Airway epithelial cell (primary cell): ENCODE results near the gene KCTD19. TPM values are rescaled to one million over a fixed set of nuclear protein-coding genes. Genes with fewer than 3 reads are reported as not detected.

ENCODE experiments used
- total RNA-seq: library from RNA; depleted of rRNA; stranded (reverse); fragments of >200 nt; gene quantifications from 2 replicates; pipeline ENCODE4 v1.2.3, GENCODE V29; 2015

Gene KCTD19
- not detected in 2 replicates for total RNA-seq

DNA sequence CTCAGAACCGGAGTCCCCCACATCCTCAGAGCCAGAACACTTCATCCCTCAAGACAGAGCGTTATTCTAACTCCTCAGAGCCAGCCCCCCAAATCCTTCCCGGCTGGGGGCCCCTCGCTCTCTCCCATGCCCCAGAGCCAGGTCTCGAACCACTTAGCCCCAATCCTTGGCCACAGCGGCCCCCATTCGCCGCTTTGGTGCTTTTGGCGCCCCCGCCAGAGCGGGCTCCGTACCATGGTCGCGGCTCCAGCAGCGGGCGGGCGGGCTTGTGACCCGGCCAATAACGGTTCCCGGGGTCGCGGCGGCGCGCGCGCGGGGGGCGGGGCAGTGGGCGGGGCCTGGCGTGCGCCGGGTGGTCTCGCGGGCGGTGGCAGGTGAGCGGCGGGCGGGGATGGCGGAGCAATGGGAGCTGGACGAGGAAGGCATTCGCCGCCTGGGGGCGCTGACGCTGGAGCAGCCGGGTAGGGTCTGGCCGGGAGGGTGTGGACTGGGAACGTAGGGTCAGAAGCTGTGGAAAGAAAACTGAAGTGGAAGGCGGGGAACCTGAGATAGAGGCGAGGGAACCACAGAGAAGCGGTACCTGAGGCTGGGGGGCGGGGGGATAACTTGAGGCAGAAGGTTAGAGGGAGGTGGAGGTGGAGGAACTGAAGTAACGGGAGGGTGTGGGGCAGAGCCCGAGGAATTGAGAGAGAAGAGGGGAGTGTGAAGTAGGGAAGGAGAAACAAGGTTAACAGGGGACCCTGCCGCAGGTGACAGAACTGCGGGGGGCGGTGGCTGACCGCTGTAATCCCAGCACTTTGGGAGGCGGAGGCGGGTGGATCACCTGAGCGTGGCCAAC is at the start of gene KCTD19, which contains the start of gene LRRC36:
TSS of gene KCTD19 (minus strand) at position 270 of the 838 bp plus-strand sequence. CDS start at position 236, 34 bp downstream.
TSS of gene LRRC36 (plus strand) at position 344 of the 838 bp plus-strand sequence. CDS start at position 392, 48 bp downstream.

DNA sequence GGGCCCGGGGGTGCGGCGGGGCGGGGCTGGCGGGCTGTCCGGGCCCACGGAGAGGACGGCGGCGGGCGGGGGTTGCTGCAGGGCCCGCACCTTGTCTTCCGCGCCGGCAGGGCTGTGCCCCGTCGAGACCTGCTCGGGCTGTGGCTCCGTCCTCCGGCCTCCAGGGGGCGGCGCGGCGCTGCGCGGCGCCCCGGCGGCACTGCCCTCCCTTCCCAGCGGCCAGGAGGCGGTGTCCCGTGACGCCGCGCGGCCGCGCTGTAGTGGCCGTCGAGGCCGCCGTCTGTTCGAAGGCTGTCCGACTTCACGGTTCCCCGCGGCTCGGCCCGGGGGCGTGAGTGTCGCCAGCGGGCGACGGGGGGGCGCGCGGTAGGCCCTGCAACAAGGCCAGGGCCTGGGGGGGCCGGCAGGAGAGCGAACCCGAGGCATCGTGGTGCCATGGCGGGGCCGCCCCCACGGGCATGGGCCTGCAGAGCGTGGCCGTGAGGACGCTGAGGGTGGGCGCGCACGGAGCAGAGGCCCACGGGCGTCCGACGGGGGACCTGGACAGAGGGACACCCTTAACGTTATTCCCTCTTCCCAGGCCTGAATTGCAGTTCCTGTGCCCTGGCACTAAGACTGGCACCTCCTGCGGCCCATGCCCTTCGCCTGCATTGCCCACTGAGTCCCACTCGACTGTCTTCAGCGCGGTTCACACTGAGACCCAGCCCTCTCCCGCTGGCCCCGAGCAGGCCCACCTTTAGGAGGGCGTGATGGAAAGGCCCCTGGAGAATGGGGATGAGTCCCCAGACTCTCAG is 47.0 kb downstream of the KCTD19 start, which contains the start of gene PLEKHG4:
TSS of gene PLEKHG4 (plus strand) at position 237 of the 794 bp plus-strand sequence. CDS start at position 750, 513 bp downstream.

DNA sequence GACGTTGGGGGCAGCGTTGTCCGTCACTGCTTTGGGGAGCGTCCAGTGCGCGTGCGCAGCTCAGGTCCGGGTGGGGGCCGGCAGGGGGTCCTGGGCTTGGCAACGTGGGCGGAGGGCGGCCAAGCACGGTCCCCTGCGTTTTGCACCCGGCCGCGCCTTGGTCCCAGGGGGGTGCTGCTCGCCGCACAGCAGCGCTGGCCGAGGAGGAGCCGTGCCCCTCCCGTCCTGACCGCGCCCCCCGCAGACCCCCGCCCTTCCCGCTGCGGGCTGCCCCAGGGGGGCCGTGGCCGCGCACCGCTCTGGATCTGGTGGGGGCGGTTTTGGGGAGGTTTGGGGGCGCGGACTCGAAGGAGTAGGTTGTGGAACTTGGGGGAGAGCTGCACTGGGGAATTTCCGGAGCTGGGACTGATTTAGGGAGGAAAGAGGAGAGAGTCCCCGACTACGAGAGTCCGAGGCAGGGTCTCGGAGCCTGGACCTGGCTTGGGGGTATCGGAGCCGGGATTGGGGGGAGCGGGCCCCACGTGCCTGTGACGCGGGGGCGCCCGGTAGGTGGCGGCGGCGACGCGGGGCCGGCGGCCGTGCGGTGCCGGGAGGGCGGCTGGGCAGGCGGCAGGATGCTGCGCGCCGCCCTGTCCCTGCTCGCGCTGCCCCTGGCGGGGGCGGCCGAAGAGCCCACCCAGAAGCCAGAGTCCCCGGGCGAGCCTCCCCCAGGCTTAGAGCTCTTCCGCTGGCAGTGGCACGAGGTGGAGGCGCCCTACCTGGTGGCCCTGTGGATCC is 78.0 kb downstream of the KCTD19 start, which contains the start of gene SLC9A5:
TSS of gene SLC9A5 (plus strand) at position 579 of the 777 bp plus-strand sequence. CDS start at position 615, 36 bp downstream.

DNA sequence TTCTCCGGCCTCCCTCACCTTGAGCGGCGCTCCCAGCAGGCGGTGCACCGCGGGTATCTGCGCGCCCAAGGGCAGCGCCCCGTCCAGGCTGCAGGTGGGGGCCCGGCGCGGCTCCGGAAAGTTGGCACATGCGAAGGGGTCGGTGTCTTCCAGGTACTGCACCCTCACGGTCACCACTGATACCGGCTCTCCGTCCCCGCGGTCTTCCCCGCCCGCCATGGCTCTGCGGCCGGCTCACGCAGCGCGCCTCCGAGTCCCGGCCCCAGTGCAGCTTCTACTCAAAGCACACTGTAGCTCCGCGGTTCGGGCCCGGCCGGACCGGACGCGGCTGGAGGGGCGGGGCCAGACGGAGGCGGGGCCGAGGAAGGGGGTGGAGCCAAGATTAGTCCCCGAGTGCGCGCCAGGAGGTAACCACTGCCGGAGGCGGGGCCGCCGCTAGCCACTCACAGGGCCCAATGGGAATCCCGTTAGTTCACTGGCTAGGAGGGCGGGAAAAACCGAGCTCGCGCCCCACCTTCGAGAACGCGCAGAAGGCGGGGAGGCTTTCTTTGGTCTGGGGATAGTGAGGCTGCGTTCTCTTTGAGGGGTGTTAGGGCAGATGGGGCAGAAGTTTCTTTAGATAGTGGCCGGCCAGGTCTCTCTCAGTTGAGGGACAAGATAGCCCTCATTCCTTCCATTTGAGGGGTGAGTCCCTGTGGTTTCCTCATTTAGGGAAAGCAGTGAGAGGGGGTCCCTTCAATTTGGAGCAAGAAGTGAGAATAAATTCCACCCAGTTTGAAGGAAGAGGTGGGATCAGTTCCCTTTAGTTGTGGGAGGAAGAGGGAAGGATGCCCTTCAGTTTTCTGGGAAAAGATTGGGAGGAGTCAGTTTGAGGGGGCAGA is 79.1 kb downstream of the KCTD19 start, which contains the start of gene FHOD1:
TSS of gene FHOD1 (minus strand) at position 290 of the 881 bp plus-strand sequence. CDS start at position 219, 71 bp downstream.

Other genes with a start within 250 kb of the KCTD19 start
- 12.4 and 14.7 TPM in 2 replicates for gene PHAF1, start 216.8 kb downstream of the KCTD19 start, total RNA-seq
- 9.7 and 11.4 TPM in 2 replicates for gene B3GNT9, start 175.7 kb downstream of the KCTD19 start, total RNA-seq
- 31.9 and 47.2 TPM in 2 replicates for gene TRADD, start 166.8 kb downstream of the KCTD19 start, total RNA-seq
- gene FBXL8, start 166.8 kb downstream of the KCTD19 start, total RNA-seq, result 10.5 and 11.4 TPM in 2 replicates
- gene HSF4, start 162.0 kb downstream of the KCTD19 start, total RNA-seq, result 2.5 TPM in 1 of 2 replicates, not detected in the other
- gene NOL3, start 156.2 kb downstream of the KCTD19 start, total RNA-seq, result 53.2 and 89.0 TPM in 2 replicates
- 5.2 and 11.3 TPM in 2 replicates for gene MATCAP1, start 142.8 kb downstream of the KCTD19 start, total RNA-seq
- gene EXOC3L1, start 136.6 kb downstream of the KCTD19 start, total RNA-seq, result 0.99 TPM in 1 of 2 replicates, not detected in the other
- gene E2F4, start 134.6 kb downstream of the KCTD19 start, total RNA-seq, result 82.0 and 87.8 TPM in 2 replicates
- gene ELMO3, start 127.6 kb downstream of the KCTD19 start, total RNA-seq, result 33.8 and 39.6 TPM in 2 replicates
- 27.7 and 33.8 TPM in 2 replicates for gene TMEM208, start 99.6 kb downstream of the KCTD19 start, total RNA-seq
- 26.0 and 26.4 TPM in 2 replicates for gene FHOD1, start 79.3 kb downstream of the KCTD19 start, total RNA-seq
- 0.74 and 0.78 TPM in 2 replicates for gene SLC9A5, start 77.8 kb downstream of the KCTD19 start, total RNA-seq
- gene PLEKHG4, start 47.2 kb downstream of the KCTD19 start, total RNA-seq, result 6.6 and 7.5 TPM in 2 replicates
- not detected in 2 replicates for gene LRRC36, start 74 bp upstream of the KCTD19 start, total RNA-seq
- 0.19 TPM in 1 of 2 replicates, not detected in the other for gene TPPP3, start 66.8 kb upstream of the KCTD19 start, total RNA-seq
- gene ZDHHC1, start 89.7 kb upstream of the KCTD19 start, total RNA-seq, result 5.3 and 6.1 TPM in 2 replicates
- 1.3 and 2.9 TPM in 2 replicates for gene HSD11B2, start 104.4 kb upstream of the KCTD19 start, total RNA-seq
- gene ATP6V0D1, start 154.4 kb upstream of the KCTD19 start, total RNA-seq, result 126 and 130 TPM in 2 replicates
- gene AGRP, start 156.8 kb upstream of the KCTD19 start, total RNA-seq, result not detected in 2 replicates
- gene RIPOR1, start 202.1 kb upstream of the KCTD19 start, total RNA-seq, result 22.9 and 30.5 TPM in 2 replicates
- 17.7 and 25.5 TPM in 2 replicates for gene CTCF, start 235.8 kb upstream of the KCTD19 start, total RNA-seq